OCI-LY7 (cell line): ENCODE results near the gene TARDBP. TPM values are rescaled to one million over a fixed set of nuclear protein-coding genes. Genes with fewer than 3 reads are reported as not detected.
"Not testable (repeated sequence)": the region's sequence is repeated elsewhere in the genome, so short reads cannot be mapped to it uniquely, and the experiment has no call there.

Source experiments
- BruUV-seq: library from RNA; stranded (reverse); fragments of 400-500 nt; replicated peaks from 2 replicates; lab custom pipeline; 2021; lab: Mats Ljungman, UMichigan
- CTCF ChIA-PET: fragments of 300-600 bp; sonication (Branson Sonifier 250); formaldehyde crosslinking; loops from one replicate; lab custom pipeline; 2022; ENCODE audit warnings: antibody characterized with exemption; ENCODE audit not compliant: unreplicated experiment; lab: Charles Lee
- POLR2A ChIA-PET: fragments of 300-600 bp; sonication (Branson Sonifier 250); formaldehyde crosslinking; loops from one replicate; lab custom pipeline; 2022; ENCODE audit warnings: antibody characterized with exemption; lab: Charles Lee
- DNase-seq: peaks from one replicate; pipeline ENCODE4 v3.0.0-alpha.2; 2015; ENCODE audit warnings: low spot score
- H2AFZ ChIP-seq: fragments of 200-600 bp; sonication (generic), shearing (Covaris generic); 2 replicates; pipeline ENCODE4 v1.6.1; 2014; ENCODE audit warnings: mild to moderate bottlenecking, antibody characterized with exemption, low read length, moderate library complexity
- H3K27ac ChIP-seq: fragments of 200-600 bp; sonication (generic); 2 replicates; pipeline ENCODE4 v1.5.1; 2014; ENCODE audit warnings: mixed run types, low read depth, mild to moderate bottlenecking, moderate library complexity, low read length, inconsistent platforms; ENCODE audit not compliant: poor library complexity, severe bottlenecking
- H3K36me3 ChIP-seq: fragments of 200-600 bp; sonication (generic); 2 replicates; pipeline ENCODE4 v1.6.1; 2014; ENCODE audit warnings: mild to moderate bottlenecking, antibody characterized with exemption, low read length, moderate library complexity, mixed read lengths; ENCODE audit not compliant: insufficient read depth
- H3K4me1 ChIP-seq: fragments of 200-600 bp; sonication (generic); 2 replicates; pipeline ENCODE4 v1.5.1; 2014; ENCODE audit warnings: mild to moderate bottlenecking, low read length; ENCODE audit not compliant: insufficient read depth, poor library complexity, severe bottlenecking
- H3K4me2 ChIP-seq: fragments of 200-600 bp; sonication (generic); 2 replicates; pipeline ENCODE4 v1.6.1; 2014; ENCODE audit warnings: mild to moderate bottlenecking, low read length
- H3K4me3 ChIP-seq: fragments of 200-600 bp; sonication (generic); 2 replicates; pipeline ENCODE4 v1.5.1; 2014; ENCODE audit warnings: mild to moderate bottlenecking, low read depth, low read length; ENCODE audit not compliant: poor library complexity, severe bottlenecking
- H3K79me2 ChIP-seq: fragments of 200-600 bp; sonication (generic); 2 replicates; pipeline ENCODE4 v1.6.1; 2016; ENCODE audit warnings: low read depth, mild to moderate bottlenecking, low read length, moderate library complexity, mixed read lengths; ENCODE audit not compliant: insufficient read depth
- H3K9me2 ChIP-seq: fragments of 200-600 bp; sonication (generic); 2 replicates; pipeline ENCODE4 v1.6.1; 2016; ENCODE audit warnings: mild to moderate bottlenecking, low read length, mixed read lengths; ENCODE audit not compliant: insufficient read depth
- H3K9me3 ChIP-seq: fragments of 200-600 bp; sonication (generic); 2 replicates; pipeline ENCODE4 v1.6.1; 2014; ENCODE audit warnings: mild to moderate bottlenecking, mixed run types, low read length, mixed read lengths
- H4K20me1 ChIP-seq: fragments of 200-600 bp; sonication (generic); 2 replicates; pipeline ENCODE4 v1.6.1; 2014; ENCODE audit warnings: mild to moderate bottlenecking, antibody characterized with exemption, low read length, moderate library complexity, mixed read lengths; ENCODE audit not compliant: insufficient read depth
- EZH2phosphoT487 ChIP-seq: fragments of 200-600 bp; sonication (generic); IDR thresholded peaks from 2 replicates; pipeline ENCODE4 v1.6.1; 2018; ENCODE audit warnings: low read depth, borderline replicate concordance, mild to moderate bottlenecking, mixed run types, antibody characterized with exemption, low read length, moderate library complexity, mixed read lengths
- intact Hi-C: fragments of 100-400 bp; cut with micrococcal nuclease; formaldehyde crosslinking; loops from one replicate; pipeline ENCODE4 v1.10.0; 2022; ENCODE audit not compliant: unreplicated experiment
- total RNA-seq, 2 experiments: library from RNA; depleted of rRNA in 1 of 2; stranded (reverse); fragments of >200 nt in 1 of 2; shearing (Covaris generic) in 1 of 2; gene quantifications; 2 replicates each; pipeline ENCODE4 v1.2.3, GENCODE V29; 2014 to 2022
- TF ChIP-seq, protein P1 (sequence below): fragments of 200-600 bp; sonication (generic); conservative IDR thresholded peaks from 2 replicates; pipeline ENCODE4 v1.5.1; 2014; ENCODE audit warnings: mild to moderate bottlenecking, antibody characterized with exemption, low read length, moderate library complexity, mixed read lengths

Gene TARDBP
- total RNA-seq, 2 experiments from 2014 or later, result 145 to 277 TPM

- no peaks in the 10 kb centered on the region for H3K79me2 ChIP-seq
- H3K36me3 ChIP-seq, result no peaks in the 10 kb centered on the region
- H4K20me1 ChIP-seq, result no peaks in the 10 kb centered on the region
- CTCF ChIA-PET, result interaction anchor here (0.6 to 1.6 kb wide), 6 partner anchors 24 to 606 kb away, joined by 3 to 12 read pairs (median 4); partner anchors contain the start of gene ANGPTL7
- H3K27ac ChIP-seq, result no peak overlapping the region
- H3K4me3 ChIP-seq, result no peak overlapping the region
- H3K9me2 ChIP-seq, result no peaks in the 10 kb centered on the region
- BruUV-seq, result no TSS peak
- intact Hi-C loops, result loop anchor here (1.0 to 10.0 kb wide), 5 partner anchors 35 to 605 kb away; no protein-coding TSS in a partner anchor
- H2AFZ ChIP-seq, result no peak overlapping the region
- no peaks in the 10 kb centered on the region for H3K9me3 ChIP-seq
- H3K4me1 ChIP-seq, result peaks cover 4% of the 10 kb centered on the region
- TF ChIP-seq, protein P1, sequence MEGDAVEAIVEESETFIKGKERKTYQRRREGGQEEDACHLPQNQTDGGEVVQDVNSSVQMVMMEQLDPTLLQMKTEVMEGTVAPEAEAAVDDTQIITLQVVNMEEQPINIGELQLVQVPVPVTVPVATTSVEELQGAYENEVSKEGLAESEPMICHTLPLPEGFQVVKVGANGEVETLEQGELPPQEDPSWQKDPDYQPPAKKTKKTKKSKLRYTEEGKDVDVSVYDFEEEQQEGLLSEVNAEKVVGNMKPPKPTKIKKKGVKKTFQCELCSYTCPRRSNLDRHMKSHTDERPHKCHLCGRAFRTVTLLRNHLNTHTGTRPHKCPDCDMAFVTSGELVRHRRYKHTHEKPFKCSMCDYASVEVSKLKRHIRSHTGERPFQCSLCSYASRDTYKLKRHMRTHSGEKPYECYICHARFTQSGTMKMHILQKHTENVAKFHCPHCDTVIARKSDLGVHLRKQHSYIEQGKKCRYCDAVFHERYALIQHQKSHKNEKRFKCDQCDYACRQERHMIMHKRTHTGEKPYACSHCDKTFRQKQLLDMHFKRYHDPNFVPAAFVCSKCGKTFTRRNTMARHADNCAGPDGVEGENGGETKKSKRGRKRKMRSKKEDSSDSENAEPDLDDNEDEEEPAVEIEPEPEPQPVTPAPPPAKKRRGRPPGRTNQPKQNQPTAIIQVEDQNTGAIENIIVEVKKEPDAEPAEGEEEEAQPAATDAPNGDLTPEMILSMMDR, result peak; percentile 100
- no peak for TF ChIP-seq EZH2phosphoT487
- POLR2A ChIA-PET, result interaction anchor here (1.1 to 1.3 kb wide), 4 partner anchors 11 to 115 kb away, joined by 3 to 4 read pairs (median 3); partner anchors contain the start of gene EXOSC10
- DNase-seq, result peak; percentile 87
- H3K4me2 ChIP-seq, result no peak overlapping the region
Measured at GRCh38 chr1:11037740-11038182, 25.3 kb downstream of the TARDBP start.

DNA sequence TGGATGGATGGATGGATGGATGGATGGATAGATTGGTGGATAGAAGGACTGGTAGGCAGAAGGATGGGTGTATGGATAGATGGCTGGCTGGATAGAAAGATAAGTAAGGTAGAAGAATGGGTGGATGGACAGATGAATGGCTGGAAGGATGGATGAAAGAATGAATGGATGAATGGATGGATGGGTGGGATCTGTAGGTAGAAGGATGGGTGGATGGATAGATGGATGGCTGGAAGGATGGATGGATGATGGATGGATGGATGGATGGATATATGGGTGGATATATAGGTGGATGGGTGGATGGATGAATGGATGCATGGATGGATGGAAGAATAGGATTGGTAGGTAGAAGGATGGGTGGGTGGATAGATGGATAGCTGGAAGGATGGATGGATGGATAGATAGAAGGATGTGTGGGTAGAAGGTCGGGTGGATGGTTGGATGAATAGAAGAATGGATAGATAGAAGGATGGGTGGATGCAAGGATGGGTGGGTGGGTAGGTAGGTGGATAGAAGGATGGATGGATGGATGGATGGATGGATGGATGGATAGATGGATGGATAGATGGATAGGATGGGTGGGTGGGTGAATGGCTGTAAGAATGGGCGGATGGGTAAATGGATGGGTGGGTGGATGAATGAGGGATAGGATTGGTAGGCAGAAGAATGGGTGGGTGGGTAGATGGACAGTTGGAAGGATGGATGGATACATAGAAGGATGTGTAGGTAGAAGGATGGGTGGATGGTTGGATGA lies 27.1 kb downstream of the TARDBP start:
- ChIA-PET CTCF (no interaction called here), POLR2A (interaction anchor here (0.6 to 1.0 kb wide), 2 partner anchors 30 to 142 kb away, joined by 4 to 5 read pairs; no protein-coding TSS in a partner anchor)
- H3K79me2 ChIP-seq, result no peaks in the 10 kb centered on the region
- H3K36me3 ChIP-seq, result no peaks in the 10 kb centered on the region
- no peak for TF ChIP-seq EZH2phosphoT487
- TF ChIP-seq, protein P1, result no peak
- intact Hi-C loops, result loop anchor here (5.0 to 10.0 kb wide), 2 partner anchors 73 to 205 kb away; no protein-coding TSS in a partner anchor
- no peaks in the 10 kb centered on the region for H3K9me2 ChIP-seq
- no peak overlapping the region for H2AFZ ChIP-seq
- no peak overlapping the region for H3K27ac ChIP-seq
- no peak for DNase-seq
- no peaks in the 10 kb centered on the region for H4K20me1 ChIP-seq
- peaks cover 4% of the 10 kb centered on the region for H3K4me1 ChIP-seq
- H3K9me3 ChIP-seq, result no peaks in the 10 kb centered on the region
- H3K4me3 ChIP-seq, result no peak overlapping the region
- BruUV-seq, result no TSS peak
- no peak overlapping the region for H3K4me2 ChIP-seq

GRCh38 chr1:11040105-11040429 lies 27.6 kb downstream of the TARDBP start:
- H3K4me3 ChIP-seq, intact Hi-C loops, H3K9me3 ChIP-seq, H3K9me2 ChIP-seq, H3K79me2 ChIP-seq, H3K27ac ChIP-seq, H3K36me3 ChIP-seq, CTCF ChIA-PET, DNase-seq, H3K4me2 ChIP-seq, BruUV-seq, H4K20me1 ChIP-seq, H2AFZ ChIP-seq, H3K4me1 ChIP-seq: not testable (repeated sequence)
- POLR2A ChIA-PET, result interaction anchor here (0.6 kb wide), 1 partner anchor 141 kb away, joined by 4 read pairs; no protein-coding TSS in a partner anchor
